WTC11 (cell line): Measurements from ENCODE around the gene ACSF2.

Experiments
- CBFB ChIP-seq: sonication (generic); formaldehyde crosslinking; IDR thresholded peaks from 2 replicates; pipeline ENCODE4 v1.8.1; 2022; ENCODE audit warnings: mild to moderate bottlenecking, low read depth, missing genetic modification reagents
- ELF4 ChIP-seq: sonication (generic); formaldehyde crosslinking; IDR thresholded peaks from 2 replicates; pipeline ENCODE4 v1.8.1; 2022; ENCODE audit warnings: low read depth, mild to moderate bottlenecking, moderate library complexity, missing genetic modification reagents
- ESRRA ChIP-seq: sonication (generic); formaldehyde crosslinking; IDR thresholded peaks from 2 replicates; pipeline ENCODE4 v1.8.1; 2022; ENCODE audit warnings: mild to moderate bottlenecking, missing genetic modification reagents, borderline replicate concordance
- KAT7 ChIP-seq: sonication (generic); formaldehyde crosslinking; IDR thresholded peaks from 2 replicates; pipeline ENCODE4 v1.8.1; 2023; ENCODE audit warnings: missing genetic modification reagents, mild to moderate bottlenecking, borderline replicate concordance
- NFYB ChIP-seq: sonication (generic); formaldehyde crosslinking; conservative IDR thresholded peaks from 2 replicates; pipeline ENCODE4 v1.8.0; 2022; ENCODE audit warnings: low read depth, missing genetic modification reagents
- TCF7 ChIP-seq: sonication (generic); formaldehyde crosslinking; IDR thresholded peaks from 2 replicates; pipeline ENCODE4 v1.8.0; 2022; ENCODE audit warnings: mild to moderate bottlenecking, low read depth, missing genetic modification reagents, moderate library complexity
- ZBTB21 ChIP-seq: sonication (generic); formaldehyde crosslinking; IDR thresholded peaks from 2 replicates; pipeline ENCODE4 v1.8.1; 2023; ENCODE audit warnings: mild to moderate bottlenecking, missing genetic modification reagents, borderline replicate concordance
- ZNF317 ChIP-seq: sonication (generic); formaldehyde crosslinking; IDR thresholded peaks from 2 replicates; pipeline ENCODE4 v1.8.1; 2023; ENCODE audit warnings: low read depth, mild to moderate bottlenecking, moderate library complexity, missing genetic modification reagents, borderline replicate concordance
- ZNF423 ChIP-seq: fragments of 250-450 bp; sonication (Bioruptor Pico); IDR thresholded peaks from 2 replicates; pipeline ENCODE4 v2.1.2; 2022; ENCODE audit warnings: mild to moderate bottlenecking, moderate library complexity
- TF ChIP-seq, protein P1 (sequence below): fragments of 200-600 bp; IDR thresholded peaks from 2 replicates; pipeline ENCODE4 v1.8.0; 2022; ENCODE audit warnings: antibody characterized with exemption
- TF ChIP-seq, protein P2 (sequence below): sonication (generic); formaldehyde crosslinking; IDR thresholded peaks from 2 replicates; pipeline ENCODE4 v1.8.1; 2022; ENCODE audit warnings: missing genetic modification reagents, borderline replicate concordance
- TF ChIP-seq, protein P3 (sequence below): sonication (generic); formaldehyde crosslinking; IDR thresholded peaks from 2 replicates; pipeline ENCODE4 v1.8.0; 2022; ENCODE audit warnings: mild to moderate bottlenecking, missing genetic modification reagents
- TF ChIP-seq, protein P4 (sequence below): sonication (generic); formaldehyde crosslinking; IDR thresholded peaks from 2 replicates; pipeline ENCODE4 v1.8.1; 2022; ENCODE audit warnings: low read depth, missing genetic modification reagents, borderline replicate concordance

DNA sequence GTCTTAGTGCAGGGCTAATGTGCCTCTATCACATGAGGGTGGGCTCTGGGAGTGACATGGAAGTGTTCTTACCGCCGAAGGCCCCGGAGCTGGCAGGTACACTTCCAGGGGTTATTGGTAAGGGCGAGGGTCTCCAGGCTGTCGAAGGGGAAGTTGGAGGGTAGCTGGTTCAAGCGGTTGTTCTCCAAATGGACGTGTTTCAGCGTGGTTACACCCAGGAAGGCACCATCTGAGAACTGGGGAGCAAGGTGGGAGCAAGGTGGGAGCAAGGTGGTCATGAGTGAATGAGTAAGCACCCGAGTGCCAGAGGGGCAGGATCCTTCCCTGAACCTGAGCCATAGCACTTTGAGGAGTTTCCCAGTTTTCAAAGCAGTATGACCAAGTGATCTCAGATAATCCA is 39.6 kb downstream of the ACSF2 start:
- TF ChIP-seq ZNF423 (no peak), NFYB (CRISPR knock-in tag) (no peak), ZNF317 (CRISPR knock-in tag) (no peak), KAT7 (CRISPR knock-in tag) (no peak), ESRRA (CRISPR knock-in tag) (no peak), ELF4 (no peak), ZBTB21 (CRISPR knock-in tag) (no peak), TCF7 (CRISPR knock-in tag) (no peak), CBFB (CRISPR knock-in tag) (no peak)
- TF ChIP-seq, protein P1, sequence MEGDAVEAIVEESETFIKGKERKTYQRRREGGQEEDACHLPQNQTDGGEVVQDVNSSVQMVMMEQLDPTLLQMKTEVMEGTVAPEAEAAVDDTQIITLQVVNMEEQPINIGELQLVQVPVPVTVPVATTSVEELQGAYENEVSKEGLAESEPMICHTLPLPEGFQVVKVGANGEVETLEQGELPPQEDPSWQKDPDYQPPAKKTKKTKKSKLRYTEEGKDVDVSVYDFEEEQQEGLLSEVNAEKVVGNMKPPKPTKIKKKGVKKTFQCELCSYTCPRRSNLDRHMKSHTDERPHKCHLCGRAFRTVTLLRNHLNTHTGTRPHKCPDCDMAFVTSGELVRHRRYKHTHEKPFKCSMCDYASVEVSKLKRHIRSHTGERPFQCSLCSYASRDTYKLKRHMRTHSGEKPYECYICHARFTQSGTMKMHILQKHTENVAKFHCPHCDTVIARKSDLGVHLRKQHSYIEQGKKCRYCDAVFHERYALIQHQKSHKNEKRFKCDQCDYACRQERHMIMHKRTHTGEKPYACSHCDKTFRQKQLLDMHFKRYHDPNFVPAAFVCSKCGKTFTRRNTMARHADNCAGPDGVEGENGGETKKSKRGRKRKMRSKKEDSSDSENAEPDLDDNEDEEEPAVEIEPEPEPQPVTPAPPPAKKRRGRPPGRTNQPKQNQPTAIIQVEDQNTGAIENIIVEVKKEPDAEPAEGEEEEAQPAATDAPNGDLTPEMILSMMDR: no peak
- TF ChIP-seq, protein P2, sequence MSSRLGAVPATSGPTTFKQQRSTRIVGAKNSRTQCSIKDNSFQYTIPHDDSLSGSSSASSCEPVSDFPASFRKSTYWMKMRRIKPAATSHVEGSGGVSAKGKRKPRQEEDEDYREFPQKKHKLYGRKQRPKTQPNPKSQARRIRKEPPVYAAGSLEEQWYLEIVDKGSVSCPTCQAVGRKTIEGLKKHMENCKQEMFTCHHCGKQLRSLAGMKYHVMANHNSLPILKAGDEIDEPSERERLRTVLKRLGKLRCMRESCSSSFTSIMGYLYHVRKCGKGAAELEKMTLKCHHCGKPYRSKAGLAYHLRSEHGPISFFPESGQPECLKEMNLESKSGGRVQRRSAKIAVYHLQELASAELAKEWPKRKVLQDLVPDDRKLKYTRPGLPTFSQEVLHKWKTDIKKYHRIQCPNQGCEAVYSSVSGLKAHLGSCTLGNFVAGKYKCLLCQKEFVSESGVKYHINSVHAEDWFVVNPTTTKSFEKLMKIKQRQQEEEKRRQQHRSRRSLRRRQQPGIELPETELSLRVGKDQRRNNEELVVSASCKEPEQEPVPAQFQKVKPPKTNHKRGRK (CRISPR knock-in tag): no peak
- TF ChIP-seq, protein P3, sequence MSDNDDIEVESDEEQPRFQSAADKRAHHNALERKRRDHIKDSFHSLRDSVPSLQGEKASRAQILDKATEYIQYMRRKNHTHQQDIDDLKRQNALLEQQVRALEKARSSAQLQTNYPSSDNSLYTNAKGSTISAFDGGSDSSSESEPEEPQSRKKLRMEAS (CRISPR knock-in tag): no peak
- TF ChIP-seq, protein P4, sequence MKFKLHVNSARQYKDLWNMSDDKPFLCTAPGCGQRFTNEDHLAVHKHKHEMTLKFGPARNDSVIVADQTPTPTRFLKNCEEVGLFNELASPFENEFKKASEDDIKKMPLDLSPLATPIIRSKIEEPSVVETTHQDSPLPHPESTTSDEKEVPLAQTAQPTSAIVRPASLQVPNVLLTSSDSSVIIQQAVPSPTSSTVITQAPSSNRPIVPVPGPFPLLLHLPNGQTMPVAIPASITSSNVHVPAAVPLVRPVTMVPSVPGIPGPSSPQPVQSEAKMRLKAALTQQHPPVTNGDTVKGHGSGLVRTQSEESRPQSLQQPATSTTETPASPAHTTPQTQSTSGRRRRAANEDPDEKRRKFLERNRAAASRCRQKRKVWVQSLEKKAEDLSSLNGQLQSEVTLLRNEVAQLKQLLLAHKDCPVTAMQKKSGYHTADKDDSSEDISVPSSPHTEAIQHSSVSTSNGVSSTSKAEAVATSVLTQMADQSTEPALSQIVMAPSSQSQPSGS (CRISPR knock-in tag): no peak
